DOHH2 (cell line): ENCODE measurements around the gene IFITM2.
A peak's percentile ranks its signal among the peaks of the same experiment; 100 is the strongest.

Source experiments
- H3F3A ChIP-seq: fragments of 200-600 bp; sonication (generic), shearing (Covaris generic); 2 replicates; pipeline ENCODE4 v1.6.0; 2016; ENCODE audit warnings: antibody characterized with exemption, mild to moderate bottlenecking; ENCODE audit not compliant: control insufficient read depth, insufficient read depth
- H3K27ac ChIP-seq: fragments of 200-600 bp; sonication (generic); 2 replicates; pipeline ENCODE4 v1.5.1; 2014; ENCODE audit warnings: low read depth, mild to moderate bottlenecking, low read length, moderate library complexity
- H3K27me3 ChIP-seq: fragments of 200-600 bp; sonication (generic); 2 replicates; pipeline ENCODE4 v1.6.1; 2014; ENCODE audit warnings: mild to moderate bottlenecking, low read length, mixed read lengths; ENCODE audit not compliant: control insufficient read depth
- H3K36me3 ChIP-seq: fragments of 200-600 bp; sonication (generic); 2 replicates; pipeline ENCODE4 v1.6.1; 2014; ENCODE audit warnings: mild to moderate bottlenecking, low read length, moderate library complexity, mixed read lengths; ENCODE audit not compliant: control insufficient read depth
- H3K4me1 ChIP-seq: fragments of 200-600 bp; sonication (generic); 2 replicates; pipeline ENCODE4 v1.6.1; 2014; ENCODE audit warnings: mild to moderate bottlenecking, low read length, mixed read lengths; ENCODE audit not compliant: control insufficient read depth
- H3K4me2 ChIP-seq: fragments of 200-600 bp; sonication (generic); 2 replicates; pipeline ENCODE4 v1.6.0; 2014; ENCODE audit warnings: mild to moderate bottlenecking, low read length, moderate library complexity
- H3K4me3 ChIP-seq: fragments of 200-600 bp; sonication (generic); 2 replicates; pipeline ENCODE4 v1.5.1; 2014; ENCODE audit warnings: mild to moderate bottlenecking, low read length, mixed read lengths
- H3K79me2 ChIP-seq: fragments of 200-600 bp; sonication (generic); 2 replicates; pipeline ENCODE4 v1.6.1; 2014; ENCODE audit warnings: mild to moderate bottlenecking, low read length, mixed read lengths; ENCODE audit not compliant: control insufficient read depth
- H3K9me2 ChIP-seq: fragments of 200-600 bp; sonication (generic); replicated peaks from 2 replicates; pipeline ENCODE4 v1.6.1; 2014; ENCODE audit warnings: mild to moderate bottlenecking, low read length, mixed read lengths; ENCODE audit not compliant: control insufficient read depth
- H3K9me3 ChIP-seq: fragments of 200-600 bp; sonication (generic); 2 replicates; pipeline ENCODE4 v1.6.1; 2014; ENCODE audit warnings: antibody characterized with exemption, low read length, mixed read lengths; ENCODE audit not compliant: control insufficient read depth, insufficient read depth
- H4K20me1 ChIP-seq: fragments of 200-600 bp; sonication (generic); 2 replicates; pipeline ENCODE4 v1.6.0; 2014; ENCODE audit warnings: low read depth, mild to moderate bottlenecking, antibody characterized with exemption, low read length, moderate library complexity; ENCODE audit not compliant: control insufficient read depth, insufficient read depth
- CTCF ChIP-seq: fragments of 200-600 bp; sonication (generic); IDR thresholded peaks from one replicate; pipeline ENCODE4 v1.5.1; 2014; ENCODE audit warnings: antibody characterized with exemption, mild to moderate bottlenecking, low read depth, low read length; ENCODE audit not compliant: poor library complexity, severe bottlenecking
- EZH2phosphoT487 ChIP-seq: fragments of 200-600 bp; sonication (generic); IDR thresholded peaks from 2 replicates; pipeline ENCODE4 v1.6.1; 2017; ENCODE audit warnings: borderline replicate concordance, mild to moderate bottlenecking, antibody characterized with exemption, low read length, moderate library complexity, mixed read lengths

The IFITM2 gene

GRCh38 chr11:289712-290620 is 17.6 kb upstream of the IFITM2 start:
- no peak for TF ChIP-seq CTCF
- no peak for TF ChIP-seq EZH2phosphoT487
- Histone ChIP-seq H3K4me2 (peak overlapping the region; percentile 71), H3K36me3 (no peaks in the 10 kb centered on the region), H3K9me2 (no peaks in the 10 kb centered on the region), H3K79me2 (no peaks in the 10 kb centered on the region), H3K9me3 (no peaks in the 10 kb centered on the region), H3K27ac (no peak overlapping the region), H4K20me1 (no peaks in the 10 kb centered on the region), H3K4me1 (peaks cover 31% of the 10 kb centered on the region), H3F3A (no peaks in the 10 kb centered on the region), H3K4me3 (peak overlapping the region; percentile 66), H3K27me3 (peaks cover 20% of the 10 kb centered on the region)

- Histone ChIP-seq H3K36me3 (no peaks in the 10 kb centered on the region), H3K27ac (no peak overlapping the region), H3K9me3 (no peaks in the 10 kb centered on the region), H3K9me2 (no peaks in the 10 kb centered on the region), H3K79me2 (no peaks in the 10 kb centered on the region), H3K4me1 (peaks cover 31% of the 10 kb centered on the region), H3F3A (no peaks in the 10 kb centered on the region), H3K27me3 (peaks cover 18% of the 10 kb centered on the region), H4K20me1 (no peaks in the 10 kb centered on the region), H3K4me2 (peak overlapping the region; percentile 71; the same call in 1 of the 2 replicates), H3K4me3 (no peak overlapping the region)
- TF ChIP-seq EZH2phosphoT487 (no peak), CTCF (no peak)
Measured at GRCh38 chr11:290621-291231, 16.9 kb upstream of the IFITM2 start.

GRCh38 chr11:291281-292210 is 16.1 kb upstream of the IFITM2 start:
- H3K27ac ChIP-seq: no peak overlapping the region

More at GRCh38 chr11:291281-292210, 16.1 kb upstream of the IFITM2 start:
- H3K9me3 ChIP-seq: no peaks in the 10 kb centered on the region
- peaks cover 18% of the 10 kb centered on the region for H3K27me3 ChIP-seq
- no peak overlapping the region for H3K4me2 ChIP-seq
- no peak overlapping the region for H3K4me3 ChIP-seq
- H4K20me1 ChIP-seq: no peaks in the 10 kb centered on the region
- H3K4me1 ChIP-seq: peaks cover 31% of the 10 kb centered on the region
- H3K9me2 ChIP-seq: no peaks in the 10 kb centered on the region
- no peaks in the 10 kb centered on the region for H3F3A ChIP-seq
- no peaks in the 10 kb centered on the region for H3K36me3 ChIP-seq
- TF ChIP-seq EZH2phosphoT487 (no peak), CTCF (no peak)
- H3K79me2 ChIP-seq: no peaks in the 10 kb centered on the region
